ENCODE measurements around the gene NUP62.

DNA sequence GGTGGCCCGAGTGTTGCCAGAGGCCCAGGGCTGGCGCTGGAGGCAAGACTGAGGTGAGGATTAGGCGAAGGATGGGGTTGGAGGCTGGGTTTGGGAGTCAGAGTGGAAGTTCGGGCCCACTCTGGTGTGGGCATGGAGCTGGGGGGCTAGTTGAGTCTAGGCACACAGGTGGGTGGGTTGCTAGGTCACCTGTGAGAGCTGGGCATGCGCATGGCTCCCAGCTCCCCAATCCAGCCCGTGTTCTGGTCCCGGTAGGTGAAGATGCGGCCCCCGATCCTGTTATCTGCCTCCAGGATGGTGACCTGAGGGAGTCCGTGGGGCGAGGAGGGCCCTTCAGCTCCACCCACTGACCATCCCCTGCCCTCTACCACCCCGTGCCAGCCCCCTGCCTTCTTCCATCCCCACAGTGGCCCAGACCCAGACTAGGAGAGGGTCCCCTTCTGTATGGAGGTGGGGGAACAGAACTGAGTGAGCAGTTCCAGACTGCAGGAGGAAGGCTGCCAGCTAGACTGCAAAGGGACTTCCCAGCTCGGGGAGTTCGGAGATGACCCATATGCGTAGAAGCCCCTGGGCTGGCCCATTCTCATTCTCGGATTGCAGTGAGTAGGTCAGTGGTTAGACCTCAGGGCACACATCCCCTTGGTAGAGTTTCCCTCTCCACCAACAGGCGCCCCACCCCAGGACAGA lies 34.3 kb downstream of the NUP62 start:
- TF ChIP-seq EZH2 (IDR thresholded peaks at IDR 0.05; ENCODE audit: insufficient read depth, poor library complexity, severe bottlenecking) (no peak), EZH2phosphoT487 (IDR thresholded peaks at IDR 0.05; ENCODE audit: insufficient read depth, low read depth) (no peak)

Data from GM23248 (cell line).